Measurements from ENCODE around the gene STOML1.
"Not testable (repeated sequence)": the region's sequence is repeated elsewhere in the genome, so short reads cannot be mapped to it uniquely, and the experiment has no call there.

The STOML1 gene

GRCh38 chr15:73965094-73965757 is 26.9 kb downstream of the STOML1 start:
- Histone ChIP-seq H3K4me3 (ENCODE audit: low read length) (peak overlapping the region; percentile 51; the same call in 1 of the 2 replicates), H3K9me3 (ENCODE audit: insufficient read depth, low read depth, low read length) (no peaks in the 10 kb centered on the region), H3K36me3 (ENCODE audit: insufficient read depth, low read depth, low read length) (no peaks in the 10 kb centered on the region), H3K9ac (ENCODE audit: low read depth, low read length) (peak overlapping the region; percentile 25; the same call in 1 of the 2 replicates), H3K27me3 (ENCODE audit: insufficient read depth, low read length) (no peaks in the 10 kb centered on the region), H3K4me1 (ENCODE audit: insufficient read depth, low read length) (peaks cover 16% of the 10 kb centered on the region), H3K27ac (ENCODE audit: low read length) (no peak overlapping the region)

DNA sequence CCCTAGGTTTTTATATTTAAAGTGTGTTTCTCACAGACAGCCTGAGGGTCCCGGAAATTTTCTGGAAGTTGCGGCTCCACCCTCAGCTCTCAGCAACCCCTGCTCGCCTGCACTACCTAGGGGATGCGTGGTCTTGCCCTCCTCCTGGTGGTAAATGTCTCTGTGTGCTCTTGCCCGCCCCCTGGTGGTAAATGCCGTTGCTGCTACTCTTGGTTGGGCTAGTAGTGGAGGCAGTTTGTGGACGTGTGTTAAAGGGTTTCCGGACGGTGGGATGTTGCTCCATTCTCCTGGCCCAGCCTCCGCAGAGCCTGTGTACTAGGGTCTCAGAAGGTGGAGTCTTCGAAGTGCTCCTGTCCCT is 27.4 kb downstream of the STOML1 start:
- no peaks in the 10 kb centered on the region for H3K9me3 ChIP-seq (ENCODE audit: insufficient read depth, low read depth, low read length)
- H3K36me3 ChIP-seq (ENCODE audit: insufficient read depth, low read depth, low read length): no peaks in the 10 kb centered on the region
- H3K4me1 ChIP-seq (ENCODE audit: insufficient read depth, low read length): peaks cover 16% of the 10 kb centered on the region
- peak overlapping the region; percentile 25; the same call in 1 of the 2 replicates for H3K9ac ChIP-seq (ENCODE audit: low read depth, low read length)
- no peaks in the 10 kb centered on the region for H3K27me3 ChIP-seq (ENCODE audit: insufficient read depth, low read length)
- H3K27ac ChIP-seq (ENCODE audit: low read length): no peak overlapping the region
- H3K4me3 ChIP-seq (ENCODE audit: low read length): peak overlapping the region; percentile 51; the same call in 1 of the 2 replicates

GRCh38 chr15:73962433-73962832 is 29.7 kb downstream of the STOML1 start:
- no peak overlapping the region for H3K27ac ChIP-seq (ENCODE audit: low read length)
- H3K9me3 ChIP-seq (ENCODE audit: insufficient read depth, low read depth, low read length): no peaks in the 10 kb centered on the region
- no peak overlapping the region for H3K4me3 ChIP-seq (ENCODE audit: low read length)
- peaks cover 13% of the 10 kb centered on the region for H3K4me1 ChIP-seq (ENCODE audit: insufficient read depth, low read length)
- H3K9ac ChIP-seq (ENCODE audit: low read depth, low read length): no peak overlapping the region
- no peaks in the 10 kb centered on the region for H3K36me3 ChIP-seq (ENCODE audit: insufficient read depth, low read depth, low read length)
- no peaks in the 10 kb centered on the region for H3K27me3 ChIP-seq (ENCODE audit: insufficient read depth, low read length)

- H3K4me3 ChIP-seq (ENCODE audit: low read length); H3K27ac ChIP-seq (ENCODE audit: low read length); H3K4me1 ChIP-seq (ENCODE audit: insufficient read depth, low read length); H3K9ac ChIP-seq (ENCODE audit: low read depth, low read length); H3K27me3 ChIP-seq (ENCODE audit: insufficient read depth, low read length); H3K36me3 ChIP-seq (ENCODE audit: insufficient read depth, low read depth, low read length); H3K9me3 ChIP-seq (ENCODE audit: insufficient read depth, low read depth, low read length): not testable (repeated sequence)
These were observed 31.5 kb downstream of the STOML1 start for GRCh38 chr15:73960472-73961070.

DNA sequence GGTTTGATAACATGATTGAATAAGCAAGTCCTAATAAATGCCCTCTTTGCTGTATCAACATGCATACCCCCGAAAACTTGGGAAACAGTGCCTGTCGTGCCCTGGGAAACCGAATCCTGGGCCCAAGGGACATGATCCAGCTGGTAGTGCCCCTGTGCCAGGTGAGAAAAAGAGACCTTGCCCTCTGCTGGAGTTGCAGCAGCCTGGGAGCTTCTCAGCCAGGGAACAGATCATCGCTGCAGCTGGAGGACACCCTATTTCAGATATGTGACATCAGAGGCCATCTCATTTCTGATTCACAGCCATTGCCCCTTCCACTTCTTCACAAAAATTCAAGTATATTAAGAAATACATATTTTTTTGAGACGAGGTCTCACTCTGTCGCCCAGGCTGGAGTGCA is 32.3 kb downstream of the STOML1 start:
- Histone ChIP-seq H3K9ac (ENCODE audit: low read depth, low read length) (no peak overlapping the region), H3K4me1 (ENCODE audit: insufficient read depth, low read length) (peaks cover under 1% of the 10 kb centered on the region; the same call in 1 of the 2 replicates), H3K27me3 (ENCODE audit: insufficient read depth, low read length) (no peaks in the 10 kb centered on the region), H3K36me3 (ENCODE audit: insufficient read depth, low read depth, low read length) (no peaks in the 10 kb centered on the region), H3K27ac (ENCODE audit: low read length) (no peak overlapping the region), H3K4me3 (ENCODE audit: low read length) (no peak overlapping the region), H3K9me3 (ENCODE audit: insufficient read depth, low read depth, low read length) (no peaks in the 10 kb centered on the region)

- Histone ChIP-seq H3K4me3 (ENCODE audit: low read length) (no peak overlapping the region), H3K36me3 (ENCODE audit: insufficient read depth, low read depth, low read length) (no peaks in the 10 kb centered on the region), H3K4me1 (ENCODE audit: insufficient read depth, low read length) (no peaks in the 10 kb centered on the region), H3K27ac (ENCODE audit: low read length) (no peak overlapping the region), H3K27me3 (ENCODE audit: insufficient read depth, low read length) (no peaks in the 10 kb centered on the region), H3K9ac (ENCODE audit: low read depth, low read length) (no peak overlapping the region), H3K9me3 (ENCODE audit: insufficient read depth, low read depth, low read length) (no peaks in the 10 kb centered on the region)
These were observed 33.0 kb downstream of the STOML1 start for GRCh38 chr15:73959012-73959581.

DNA sequence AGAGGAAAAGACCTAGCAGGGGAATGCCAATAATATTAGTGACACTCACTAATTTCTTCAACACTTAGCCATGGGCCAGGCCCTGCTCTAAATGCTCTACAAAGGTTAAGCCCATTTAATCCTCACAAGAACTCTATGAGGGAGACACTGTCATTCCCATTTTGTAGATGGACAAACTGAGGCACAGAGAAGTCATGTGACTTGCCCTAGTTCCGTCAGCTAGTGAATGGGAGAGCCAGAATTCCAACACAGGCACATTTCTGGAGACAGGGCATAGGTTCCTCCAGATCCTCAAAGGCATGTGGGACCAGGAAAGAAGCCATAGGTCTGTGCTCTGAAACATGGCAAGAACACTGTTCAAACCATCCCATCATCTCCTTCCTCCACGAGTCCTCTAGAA is 34.3 kb downstream of the STOML1 start:
- Histone ChIP-seq H3K27ac (ENCODE audit: low read length) (no peak overlapping the region), H3K9me3 (ENCODE audit: insufficient read depth, low read depth, low read length) (no peaks in the 10 kb centered on the region), H3K27me3 (ENCODE audit: insufficient read depth, low read length) (no peaks in the 10 kb centered on the region), H3K4me1 (ENCODE audit: insufficient read depth, low read length) (no peaks in the 10 kb centered on the region), H3K9ac (ENCODE audit: low read depth, low read length) (no peak overlapping the region), H3K36me3 (ENCODE audit: insufficient read depth, low read depth, low read length) (no peaks in the 10 kb centered on the region), H3K4me3 (ENCODE audit: low read length) (no peak overlapping the region)

GRCh38 chr15:73957276-73957675 is 34.8 kb downstream of the STOML1 start:
- Histone ChIP-seq H3K4me3 (ENCODE audit: low read length) (no peak overlapping the region), H3K36me3 (ENCODE audit: insufficient read depth, low read depth, low read length) (no peaks in the 10 kb centered on the region), H3K4me1 (ENCODE audit: insufficient read depth, low read length) (no peaks in the 10 kb centered on the region; the same call in 1 of the 2 replicates), H3K9me3 (ENCODE audit: insufficient read depth, low read depth, low read length) (no peaks in the 10 kb centered on the region), H3K9ac (ENCODE audit: low read depth, low read length) (no peak overlapping the region), H3K27me3 (ENCODE audit: insufficient read depth, low read length) (no peaks in the 10 kb centered on the region), H3K27ac (ENCODE audit: low read length) (no peak overlapping the region)

GRCh38 chr15:73956743-73957135 is 35.4 kb downstream of the STOML1 start:
- Histone ChIP-seq H3K4me1 (ENCODE audit: insufficient read depth, low read length) (peaks cover 2% of the 10 kb centered on the region; the same call in 1 of the 2 replicates), H3K9ac (ENCODE audit: low read depth, low read length) (no peak overlapping the region), H3K27me3 (ENCODE audit: insufficient read depth, low read length) (no peaks in the 10 kb centered on the region), H3K9me3 (ENCODE audit: insufficient read depth, low read depth, low read length) (no peaks in the 10 kb centered on the region), H3K36me3 (ENCODE audit: insufficient read depth, low read depth, low read length) (no peaks in the 10 kb centered on the region), H3K4me3 (ENCODE audit: low read length) (no peak overlapping the region), H3K27ac (ENCODE audit: low read length) (no peak overlapping the region)

GRCh38 chr15:73955861-73956742 is 36.0 kb downstream of the STOML1 start:
- no peak overlapping the region for H3K27ac ChIP-seq (ENCODE audit: low read length)
- H3K9ac ChIP-seq (ENCODE audit: low read depth, low read length): no peak overlapping the region
- H3K27me3 ChIP-seq (ENCODE audit: insufficient read depth, low read length): no peaks in the 10 kb centered on the region
- H3K4me1 ChIP-seq (ENCODE audit: insufficient read depth, low read length): peaks cover 8% of the 10 kb centered on the region; the same call in 1 of the 2 replicates
- no peak overlapping the region for H3K4me3 ChIP-seq (ENCODE audit: low read length)
- no peaks in the 10 kb centered on the region for H3K9me3 ChIP-seq (ENCODE audit: insufficient read depth, low read depth, low read length)
- no peaks in the 10 kb centered on the region for H3K36me3 ChIP-seq (ENCODE audit: insufficient read depth, low read depth, low read length)

- H3K27ac ChIP-seq (ENCODE audit: low read length): no peak overlapping the region
- peaks cover 8% of the 10 kb centered on the region; the same call in 1 of the 2 replicates for H3K4me1 ChIP-seq (ENCODE audit: insufficient read depth, low read length)
These were observed 36.8 kb downstream of the STOML1 start for GRCh38 chr15:73955326-73955725.

More at GRCh38 chr15:73955326-73955725, 36.8 kb downstream of the STOML1 start:
- peaks cover 2% of the 10 kb centered on the region; the same call in 1 of the 2 replicates for H3K27me3 ChIP-seq (ENCODE audit: insufficient read depth, low read length)
- H3K9me3 ChIP-seq (ENCODE audit: insufficient read depth, low read depth, low read length): no peaks in the 10 kb centered on the region
- H3K9ac ChIP-seq (ENCODE audit: low read depth, low read length): no peak overlapping the region
- H3K36me3 ChIP-seq (ENCODE audit: insufficient read depth, low read depth, low read length): no peaks in the 10 kb centered on the region
- H3K4me3 ChIP-seq (ENCODE audit: low read length): no peak overlapping the region
